HG02642 (cell line): ENCODE results near the gene HECTD4.
"Not testable (repeated sequence)": the region's sequence is repeated elsewhere in the genome, so short reads cannot be mapped to it uniquely, and the experiment has no call there.

ENCODE experiments used
- ATAC-seq: cut with Tn5 transposase; IDR thresholded peaks from one replicate; pipeline ENCODE4 v1.9.1; 2021; ENCODE audit warnings: mild to moderate bottlenecking; ENCODE audit not compliant: unreplicated experiment, poor library complexity

Gene HECTD4

DNA sequence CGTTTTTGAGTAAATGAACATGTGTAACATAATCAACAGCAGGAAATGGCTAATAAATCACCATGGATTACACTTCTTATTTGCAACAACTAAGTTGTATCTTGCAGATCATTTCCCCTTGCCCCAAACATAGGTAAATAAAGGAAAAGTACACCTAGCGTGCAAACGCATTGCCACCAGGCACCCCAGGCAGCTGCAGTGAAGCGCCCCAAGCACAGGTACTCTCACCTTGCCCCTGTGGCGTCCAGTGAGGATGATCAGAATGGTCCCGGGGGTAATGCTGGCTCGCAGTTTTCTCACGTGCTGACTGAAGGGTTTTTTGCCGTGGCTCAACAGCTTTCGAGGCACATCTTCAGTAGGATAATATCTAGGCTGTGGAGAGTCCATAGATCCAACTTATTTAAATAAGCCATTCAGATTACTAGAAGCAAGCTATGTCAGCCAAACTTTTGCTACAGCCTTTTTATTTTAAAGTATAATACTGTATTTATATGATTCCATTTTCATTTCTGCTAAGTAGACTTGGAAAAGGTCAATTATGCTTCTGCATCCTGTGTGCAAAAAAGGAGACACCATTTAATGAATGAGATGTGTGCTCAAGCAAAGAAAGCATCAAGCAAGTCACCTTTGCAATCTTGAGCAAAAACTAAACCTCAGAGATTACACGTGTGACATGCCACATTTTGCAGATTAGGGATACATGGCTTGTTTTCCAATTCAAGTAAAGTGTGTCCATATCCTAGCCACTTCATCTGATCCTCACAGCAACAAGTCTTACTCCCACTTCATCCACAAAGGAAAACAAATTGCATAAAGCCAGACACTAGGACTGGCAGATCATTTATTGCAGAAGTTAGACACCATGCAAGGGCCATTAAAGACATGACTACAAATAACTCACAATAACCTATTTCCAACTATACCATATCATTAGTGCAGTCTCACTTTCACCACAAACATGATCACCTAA is 24.6 kb upstream of the HECTD4 start:
- no peak for ATAC-seq

DNA sequence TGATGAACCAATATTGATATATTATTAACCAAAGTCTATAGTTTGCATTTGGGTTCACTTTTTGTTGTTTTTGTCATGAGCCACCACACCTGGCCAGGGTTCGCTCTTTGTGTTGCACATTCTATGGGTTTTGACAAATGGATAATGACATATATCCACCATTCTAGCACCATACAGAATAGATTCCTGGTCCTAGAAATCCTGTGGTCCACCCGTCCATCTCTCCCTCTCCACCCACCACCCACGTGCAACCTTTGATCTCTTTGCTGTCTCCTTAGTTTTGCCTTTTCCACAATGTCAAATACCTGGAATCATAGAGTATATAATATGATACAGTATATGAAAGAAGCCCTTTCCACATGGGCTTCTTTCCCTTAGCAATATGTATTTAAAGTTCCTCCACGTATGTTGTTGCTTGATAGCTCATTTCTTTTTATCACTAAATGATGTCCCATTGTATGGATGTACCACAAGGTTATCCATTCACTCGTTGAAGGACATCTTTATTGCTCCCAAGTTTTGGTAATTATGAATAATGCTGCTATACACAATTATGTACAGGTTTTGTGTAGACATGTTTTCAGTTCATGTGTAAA is 19.8 kb upstream of the HECTD4 start:
- ATAC-seq, result no peak

- no peak for ATAC-seq
Measured at GRCh38 chr12:112401054-112401453, 18.8 kb upstream of the HECTD4 start.

DNA sequence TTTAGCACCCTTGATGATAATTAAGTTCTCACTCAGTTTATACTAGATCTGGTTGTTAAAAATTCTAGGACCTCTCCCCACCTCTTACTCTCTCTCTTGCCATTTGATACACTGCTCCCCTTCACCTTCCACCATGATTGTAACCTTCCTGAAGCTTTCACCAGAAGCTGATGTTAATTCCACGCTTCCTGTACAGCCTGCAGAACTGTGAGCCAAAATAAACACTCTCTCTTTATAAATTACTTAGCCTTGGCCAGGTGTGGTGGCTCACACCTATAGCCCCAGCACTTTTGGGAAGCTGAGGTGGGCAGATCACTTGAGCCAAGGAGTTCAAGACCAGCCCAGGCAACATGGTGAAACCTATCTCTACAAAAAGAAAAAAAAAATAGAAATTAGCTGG is 11.1 kb upstream of the HECTD4 start:
- ATAC-seq, result no peak

DNA sequence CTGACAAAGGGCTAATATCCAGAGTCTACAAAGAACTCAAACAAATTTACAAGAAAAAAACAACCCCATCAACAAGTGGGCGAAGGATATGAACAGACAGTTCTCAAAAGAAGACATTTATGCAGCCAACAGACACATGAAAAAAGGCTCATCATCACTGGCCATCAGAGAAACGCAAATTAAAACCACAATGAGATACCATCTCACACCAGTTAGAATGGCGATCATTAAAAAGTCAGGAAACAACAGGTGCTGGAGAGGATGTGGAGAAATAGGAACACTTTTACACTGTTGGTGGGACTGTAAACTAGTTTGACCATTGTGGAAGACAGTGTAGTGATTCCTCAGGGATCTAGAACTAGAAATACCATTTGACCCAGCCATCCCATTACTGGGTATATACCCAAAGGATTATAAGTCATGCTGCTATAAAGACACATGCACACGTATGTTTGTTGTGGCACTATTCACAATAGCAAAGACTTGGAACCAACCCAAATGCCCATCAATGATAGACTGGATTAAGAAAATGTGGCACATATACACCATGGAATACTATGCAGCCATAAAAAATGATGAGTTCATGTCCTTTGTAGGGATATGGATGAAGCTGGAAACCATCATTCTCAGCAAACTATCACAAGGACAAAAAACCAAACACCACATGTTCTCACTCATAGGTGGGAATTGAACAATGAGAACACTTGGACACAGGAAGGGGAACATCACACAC is 7.9 kb upstream of the HECTD4 start:
- not testable (repeated sequence) for ATAC-seq

DNA sequence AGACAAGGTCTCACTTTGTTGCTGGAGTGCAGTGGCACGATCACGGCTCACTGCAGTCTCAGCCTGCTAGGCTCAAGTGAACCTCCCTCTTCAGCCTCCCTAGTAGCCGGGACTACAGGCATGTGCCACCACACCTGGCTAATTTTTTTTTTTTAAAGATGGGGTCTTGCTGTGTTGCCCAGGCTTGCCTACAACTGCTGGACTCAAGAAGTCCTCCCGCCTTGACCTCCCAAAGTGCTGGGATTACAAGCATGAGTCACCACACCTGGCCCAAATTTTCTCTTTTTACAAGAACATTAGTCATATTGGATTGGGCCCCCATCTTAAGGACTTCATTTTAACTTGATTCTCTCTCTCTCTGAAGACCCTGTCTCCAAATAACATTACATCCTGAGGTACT is 7.0 kb upstream of the HECTD4 start:
- ATAC-seq, result no peak

DNA sequence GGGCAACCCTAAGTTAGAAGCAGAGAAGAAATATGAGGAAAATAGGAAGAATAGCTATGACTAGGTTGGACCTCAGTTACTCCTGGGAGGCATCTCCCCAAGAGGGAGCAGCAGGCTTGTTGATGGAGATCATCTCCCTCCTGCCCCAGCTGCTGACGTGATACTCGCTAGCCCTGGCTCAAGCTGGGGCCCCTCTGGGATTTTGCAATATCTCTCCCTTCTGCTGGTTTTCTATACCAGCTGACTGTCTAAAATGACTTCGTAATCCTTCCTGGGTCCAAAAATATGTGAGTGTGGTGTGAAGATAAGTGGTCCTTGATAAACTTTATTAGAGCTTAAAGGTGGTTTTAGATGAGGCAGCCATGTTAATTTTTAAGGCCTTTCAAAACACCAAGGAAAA is 4.5 kb upstream of the HECTD4 start:
- no peak for ATAC-seq

- no peak for ATAC-seq
Measured at GRCh38 chr12:112382866-112383265, 635 bp upstream of the HECTD4 start.

GRCh38 chr12:112381406-112381882 is 787 bp downstream of the HECTD4 start:
- ATAC-seq, result peak; percentile 65

DNA sequence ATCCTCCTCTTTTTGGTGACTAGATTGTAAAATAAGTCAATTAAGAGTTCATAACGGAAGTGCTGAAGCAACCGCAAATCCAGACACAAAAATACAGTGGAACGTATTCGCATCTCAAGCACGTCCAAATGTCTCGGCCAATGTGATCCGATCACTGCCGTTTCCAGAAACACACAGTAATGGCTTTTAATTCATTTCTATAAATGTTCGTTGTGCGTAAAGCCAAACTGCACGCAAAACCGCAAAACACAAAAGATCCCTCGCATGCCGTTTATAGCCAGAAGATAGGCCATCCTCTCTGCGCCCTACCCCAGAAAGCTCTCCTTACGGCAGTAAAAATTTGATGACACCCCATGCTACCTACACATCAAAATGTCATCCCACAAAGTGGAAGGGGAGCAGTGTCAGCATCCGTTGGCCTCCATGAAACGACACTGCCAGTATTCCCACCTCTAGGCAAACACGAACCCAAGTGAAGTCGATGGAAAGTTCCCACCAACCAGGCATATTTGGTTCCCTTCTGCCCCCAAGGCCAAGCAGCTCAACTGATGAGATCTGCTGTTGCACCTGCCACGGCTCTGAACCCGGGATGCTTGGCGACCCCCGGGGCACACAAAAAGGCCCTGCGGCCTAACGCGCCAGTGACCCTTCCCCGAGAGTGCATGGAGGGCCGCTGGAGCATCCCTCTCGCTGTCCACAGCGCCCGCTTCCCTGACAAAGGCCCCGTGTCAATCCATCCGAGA is 1.4 kb downstream of the HECTD4 start:
- ATAC-seq, result no peak

- ATAC-seq, result no peak
Measured at GRCh38 chr12:112375105-112375504, 7.1 kb downstream of the HECTD4 start.

DNA sequence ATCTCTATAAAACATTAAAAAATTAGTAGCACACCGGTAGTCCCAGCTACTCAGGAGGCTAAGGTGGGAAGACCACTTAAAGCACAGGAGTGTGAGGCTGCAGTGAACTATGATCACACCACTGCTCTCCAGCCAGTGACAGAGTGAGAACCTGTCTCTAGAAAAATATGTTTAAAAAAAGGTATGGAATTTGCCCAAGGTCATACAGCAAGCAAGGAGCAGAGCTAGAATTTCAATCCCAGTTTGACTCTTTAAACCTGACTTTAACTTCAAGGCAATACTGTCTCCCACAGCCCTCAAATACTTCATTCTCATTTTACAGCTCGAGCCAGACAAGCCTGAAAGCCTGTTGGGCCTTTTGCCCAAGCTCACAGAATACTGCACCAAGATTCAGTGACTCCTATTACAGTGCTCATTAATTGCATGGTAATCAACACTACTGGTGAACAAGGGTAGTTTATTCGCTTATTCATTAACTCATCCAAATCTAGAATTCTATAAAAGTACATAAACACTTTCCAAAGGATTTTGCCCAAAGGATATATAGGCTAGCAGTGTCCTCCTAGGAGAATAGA is 8.0 kb downstream of the HECTD4 start:
- ATAC-seq, result no peak

GRCh38 chr12:112370868-112371510 is 11.2 kb downstream of the HECTD4 start:
- ATAC-seq, result no peak

DNA sequence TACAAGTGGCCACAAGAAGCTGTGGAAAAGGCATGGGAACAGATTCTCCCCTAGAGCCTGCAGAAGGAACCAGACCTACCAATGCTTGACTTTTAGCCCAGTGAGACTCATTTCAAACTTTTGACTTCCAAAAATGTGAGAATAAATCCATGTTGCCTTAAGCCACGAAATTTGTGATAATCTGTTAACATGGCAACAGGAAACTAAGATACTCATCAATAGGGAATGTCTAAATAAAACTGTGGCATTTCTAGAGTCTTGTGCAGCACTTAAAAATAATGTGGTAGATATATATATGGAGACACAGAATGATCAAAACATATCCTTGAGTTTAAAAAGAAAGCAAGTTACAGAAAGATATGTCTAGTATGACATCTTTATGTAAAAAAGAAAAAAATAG is 12.0 kb downstream of the HECTD4 start:
- no peak for ATAC-seq

GRCh38 chr12:112368856-112369255 is 13.4 kb downstream of the HECTD4 start:
- ATAC-seq, result no peak

- ATAC-seq, result no peak
Measured at GRCh38 chr12:112367965-112368364, 14.3 kb downstream of the HECTD4 start.

- ATAC-seq, result no peak
Measured at GRCh38 chr12:112362310-112362709, 19.9 kb downstream of the HECTD4 start.

DNA sequence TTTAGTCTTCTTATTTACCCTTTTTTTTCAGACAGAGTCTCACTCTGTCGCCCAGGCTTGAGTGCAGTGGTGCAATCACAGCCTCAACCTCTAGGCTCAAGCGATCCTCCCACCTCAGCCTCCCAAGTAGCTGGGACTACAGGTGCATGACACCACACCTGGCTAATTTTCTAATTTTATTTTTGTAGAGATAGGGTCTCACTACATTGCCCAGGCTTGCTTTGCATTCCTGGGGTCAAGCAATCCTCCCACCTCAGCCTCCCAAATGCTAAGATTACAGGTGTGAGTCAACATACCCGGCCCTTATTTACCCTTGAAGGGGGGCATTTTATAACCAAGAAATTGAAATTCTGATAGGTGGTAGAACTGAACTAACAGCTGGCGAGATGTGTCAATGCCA is 21.0 kb downstream of the HECTD4 start:
- ATAC-seq, result no peak

- no peak for ATAC-seq
Measured at GRCh38 chr12:112359290-112359689, 22.9 kb downstream of the HECTD4 start.
